ENCODE measurements around the gene VTA1.
"Not testable (repeated sequence)": the region's sequence is repeated elsewhere in the genome, so short reads cannot be mapped to it uniquely, and the experiment has no call there.

VTA1 gene

DNA sequence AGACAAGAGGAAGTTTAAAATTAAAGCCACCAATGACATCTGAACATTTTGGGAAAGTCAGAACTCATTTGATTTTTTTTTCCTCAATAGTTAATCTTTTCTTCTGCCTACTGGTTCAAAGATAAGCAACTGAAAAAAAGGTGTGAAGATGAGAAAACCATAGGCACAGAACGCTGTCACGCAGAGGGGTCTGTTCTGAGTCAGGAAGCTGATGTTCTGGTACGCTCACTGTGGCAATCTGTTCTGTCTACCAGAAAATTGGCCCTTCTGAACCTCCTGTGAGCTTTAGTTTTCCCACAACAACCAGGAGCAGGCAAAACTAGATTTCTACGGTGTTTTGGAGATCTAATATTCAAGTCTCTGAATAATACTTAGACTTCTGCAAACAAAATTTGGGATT, 78.1 kb downstream of the VTA1 start:
- H3K27ac ChIP-seq (ENCODE audit: low read depth, low read length, severe bottlenecking), result no peak overlapping the region
- no peaks in the 10 kb centered on the region for H3K9me3 ChIP-seq (ENCODE audit: control insufficient read depth, low read length)
- H3K4me3 ChIP-seq (ENCODE audit: extremely low read depth, insufficient read depth, low read length, poor library complexity, severe bottlenecking), result no peak overlapping the region
- WGBS, 2 experiments (ENCODE audit: insufficient coverage in 2 of 2), result 79 to 84% methylated on average over 3 to 4 of the region's 4 CpGs
- no peaks in the 10 kb centered on the region for H3K36me3 ChIP-seq (ENCODE audit: control insufficient read depth, insufficient read depth, low read length)
- H3K4me1 ChIP-seq (ENCODE audit: control insufficient read depth, insufficient read depth, low read length, poor library complexity, severe bottlenecking), result peaks cover 4% of the 10 kb centered on the region

GRCh38 chr6:142225552-142225951, 78.5 kb downstream of the VTA1 start:
- H3K4me3 ChIP-seq (ENCODE audit: extremely low read depth, insufficient read depth, low read length, poor library complexity, severe bottlenecking), result no peak overlapping the region
- H3K36me3 ChIP-seq (ENCODE audit: control insufficient read depth, insufficient read depth, low read length), result no peaks in the 10 kb centered on the region
- 87% methylated on average over 3 of the region's 5 CpGs; no CpG with 5 or more reads in 1 of the 2 experiments for WGBS, 2 experiments (ENCODE audit: insufficient coverage in 2 of 2)
- no peak overlapping the region for H3K27ac ChIP-seq (ENCODE audit: low read depth, low read length, severe bottlenecking)
- no peaks in the 10 kb centered on the region for H3K9me3 ChIP-seq (ENCODE audit: control insufficient read depth, low read length)
- H3K4me1 ChIP-seq (ENCODE audit: control insufficient read depth, insufficient read depth, low read length, poor library complexity, severe bottlenecking), result peaks cover 4% of the 10 kb centered on the region

DNA sequence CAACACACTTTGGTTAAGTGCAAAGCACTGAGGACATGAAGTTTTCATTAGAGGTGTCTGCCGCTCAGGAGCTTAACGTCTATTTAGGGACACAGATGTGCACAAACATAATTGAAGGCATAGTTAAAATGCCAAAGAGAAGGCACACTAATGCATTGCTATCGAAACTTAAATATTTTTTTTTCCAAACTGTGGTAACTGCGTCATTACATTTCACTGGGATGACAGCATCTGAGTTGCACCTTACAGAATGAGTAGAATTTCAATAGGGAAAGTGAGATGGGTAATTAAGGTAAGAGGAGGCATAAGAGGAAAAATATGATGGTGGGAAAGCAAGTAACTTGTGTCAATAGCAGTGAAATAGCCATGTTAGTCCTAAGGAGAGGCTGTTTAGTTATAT, 79.7 kb downstream of the VTA1 start:
- WGBS, 2 experiments (ENCODE audit: insufficient coverage in 2 of 2), result 95 to 100% methylated on average over 2 to 4 of the region's 4 CpGs
- Histone ChIP-seq H3K27ac (ENCODE audit: low read depth, low read length, severe bottlenecking) (no peak overlapping the region), H3K4me1 (ENCODE audit: control insufficient read depth, insufficient read depth, low read length, poor library complexity, severe bottlenecking) (peaks cover 4% of the 10 kb centered on the region), H3K4me3 (ENCODE audit: extremely low read depth, insufficient read depth, low read length, poor library complexity, severe bottlenecking) (no peak overlapping the region), H3K9me3 (ENCODE audit: control insufficient read depth, low read length) (no peaks in the 10 kb centered on the region), H3K36me3 (ENCODE audit: control insufficient read depth, insufficient read depth, low read length) (no peaks in the 10 kb centered on the region)

- H3K4me1 ChIP-seq (ENCODE audit: control insufficient read depth, insufficient read depth, low read length, poor library complexity, severe bottlenecking); H3K4me3 ChIP-seq (ENCODE audit: extremely low read depth, insufficient read depth, low read length, poor library complexity, severe bottlenecking); H3K36me3 ChIP-seq (ENCODE audit: control insufficient read depth, insufficient read depth, low read length); H3K9me3 ChIP-seq (ENCODE audit: control insufficient read depth, low read length); H3K27ac ChIP-seq (ENCODE audit: low read depth, low read length, severe bottlenecking): not testable (repeated sequence)
- WGBS, 2 experiments (ENCODE audit: insufficient coverage in 2 of 2), result 100% methylated on average over 1 to 2 of the region's 6 CpGs
Measured at GRCh38 chr6:142229518-142230270, 82.6 kb downstream of the VTA1 start.

DNA sequence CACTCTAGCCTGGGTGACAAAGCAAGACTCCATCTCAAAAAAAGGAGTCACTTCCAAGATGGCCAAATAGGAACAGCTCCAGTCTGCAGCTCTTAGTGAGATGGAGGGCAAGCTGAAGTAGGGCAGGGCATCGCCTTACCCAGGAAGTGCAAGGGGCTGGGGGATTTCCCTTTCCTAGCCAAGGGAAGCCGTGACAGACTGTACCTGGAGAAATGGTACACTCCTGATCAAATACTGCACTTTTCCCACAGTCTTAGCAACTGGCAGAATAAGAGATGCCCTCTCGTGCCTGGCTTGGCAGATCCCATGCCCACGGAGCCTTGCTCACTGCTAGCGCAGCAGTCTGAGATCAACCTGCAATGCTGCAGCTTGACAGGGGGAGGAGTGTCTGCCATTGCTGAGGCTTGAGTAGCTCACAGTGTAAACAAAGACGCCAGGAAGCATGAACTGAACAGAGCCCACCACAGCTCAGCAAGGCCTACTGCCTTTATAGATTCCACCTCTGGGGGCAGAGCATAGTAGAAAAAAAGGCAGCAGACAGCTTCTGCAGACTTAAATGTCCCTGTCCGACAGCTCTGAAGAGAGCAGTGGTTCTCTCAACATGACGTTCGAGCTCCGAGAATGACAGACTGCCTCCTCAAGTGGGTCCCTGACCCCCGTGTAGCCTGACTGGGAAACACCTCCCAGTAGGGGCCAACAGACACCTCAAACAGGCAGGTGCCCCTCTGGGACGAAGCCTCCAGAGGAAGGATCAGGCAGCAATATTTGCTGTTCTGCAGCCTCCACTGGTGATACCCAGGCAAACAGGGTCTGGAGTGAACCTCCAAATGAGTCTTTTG, 85.4 kb downstream of the VTA1 start:
- 62 to 64% methylated on average over 10 to 11 of the region's 12 CpGs for WGBS, 2 experiments (ENCODE audit: insufficient coverage in 2 of 2)

GRCh38 chr6:142233945-142234682, 87.1 kb downstream of the VTA1 start:
- no peaks in the 10 kb centered on the region for H3K9me3 ChIP-seq (ENCODE audit: control insufficient read depth, low read length)
- peaks cover 5% of the 10 kb centered on the region for H3K4me1 ChIP-seq (ENCODE audit: control insufficient read depth, insufficient read depth, low read length, poor library complexity, severe bottlenecking)
- no peaks in the 10 kb centered on the region for H3K36me3 ChIP-seq (ENCODE audit: control insufficient read depth, insufficient read depth, low read length)
- H3K4me3 ChIP-seq (ENCODE audit: extremely low read depth, insufficient read depth, low read length, poor library complexity, severe bottlenecking), result no peak overlapping the region
- WGBS, 2 experiments (ENCODE audit: insufficient coverage in 2 of 2), result 95 to 99% methylated on average over 4 to 5 of the region's 8 CpGs
- no peak overlapping the region for H3K27ac ChIP-seq (ENCODE audit: low read depth, low read length, severe bottlenecking)

More for the DNA sequence above, 85.4 kb downstream of the VTA1 start:
- not testable (repeated sequence) for H3K4me3 ChIP-seq (ENCODE audit: extremely low read depth, insufficient read depth, low read length, poor library complexity, severe bottlenecking); H3K4me1 ChIP-seq (ENCODE audit: control insufficient read depth, insufficient read depth, low read length, poor library complexity, severe bottlenecking); H3K9me3 ChIP-seq (ENCODE audit: control insufficient read depth, low read length); H3K36me3 ChIP-seq (ENCODE audit: control insufficient read depth, insufficient read depth, low read length); H3K27ac ChIP-seq (ENCODE audit: low read depth, low read length, severe bottlenecking)

DNA sequence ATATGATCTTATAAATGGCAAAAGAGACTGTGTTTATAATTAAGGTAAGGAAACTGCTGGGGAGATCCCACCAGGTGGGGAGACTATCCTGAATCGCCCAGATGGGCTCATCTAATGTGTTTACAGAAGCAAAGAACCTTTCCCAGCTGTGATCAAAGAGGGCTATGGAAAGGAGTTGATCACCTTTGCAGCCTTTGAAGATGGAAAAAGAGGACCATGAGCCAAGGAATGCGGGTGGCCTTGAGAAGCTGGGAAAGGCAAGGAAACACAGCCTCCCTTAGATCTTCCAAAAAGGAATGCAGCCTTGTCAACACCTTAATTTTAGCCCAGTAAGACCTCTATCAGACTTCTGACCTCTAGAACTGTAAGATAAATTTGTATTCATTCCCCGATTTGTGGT, 88.2 kb downstream of the VTA1 start:
- 64 to 82% methylated on average over 1 of the region's 3 CpGs for WGBS, 2 experiments (ENCODE audit: insufficient coverage in 2 of 2)
- no peak overlapping the region for H3K4me3 ChIP-seq (ENCODE audit: extremely low read depth, insufficient read depth, low read length, poor library complexity, severe bottlenecking)
- H3K4me1 ChIP-seq (ENCODE audit: control insufficient read depth, insufficient read depth, low read length, poor library complexity, severe bottlenecking), result peaks cover 5% of the 10 kb centered on the region
- H3K36me3 ChIP-seq (ENCODE audit: control insufficient read depth, insufficient read depth, low read length), result no peaks in the 10 kb centered on the region
- H3K9me3 ChIP-seq (ENCODE audit: control insufficient read depth, low read length), result no peaks in the 10 kb centered on the region
- H3K27ac ChIP-seq (ENCODE audit: low read depth, low read length, severe bottlenecking), result no peak overlapping the region

GRCh38 chr6:142235791-142236190, 88.7 kb downstream of the VTA1 start:
- Histone ChIP-seq H3K4me3 (ENCODE audit: extremely low read depth, insufficient read depth, low read length, poor library complexity, severe bottlenecking) (no peak overlapping the region), H3K4me1 (ENCODE audit: control insufficient read depth, insufficient read depth, low read length, poor library complexity, severe bottlenecking) (peaks cover 5% of the 10 kb centered on the region), H3K36me3 (ENCODE audit: control insufficient read depth, insufficient read depth, low read length) (no peaks in the 10 kb centered on the region), H3K27ac (ENCODE audit: low read depth, low read length, severe bottlenecking) (no peak overlapping the region), H3K9me3 (ENCODE audit: control insufficient read depth, low read length) (no peaks in the 10 kb centered on the region)
- WGBS, 2 experiments (ENCODE audit: insufficient coverage in 2 of 2), result 83% methylated on average over 2 of the region's 2 CpGs; no CpG with 5 or more reads in 1 of the 2 experiments

- Histone ChIP-seq H3K9me3 (ENCODE audit: control insufficient read depth, low read length) (no peaks in the 10 kb centered on the region), H3K36me3 (ENCODE audit: control insufficient read depth, insufficient read depth, low read length) (no peaks in the 10 kb centered on the region), H3K4me3 (ENCODE audit: extremely low read depth, insufficient read depth, low read length, poor library complexity, severe bottlenecking) (no peak overlapping the region), H3K4me1 (ENCODE audit: control insufficient read depth, insufficient read depth, low read length, poor library complexity, severe bottlenecking) (peaks cover 5% of the 10 kb centered on the region), H3K27ac (ENCODE audit: low read depth, low read length, severe bottlenecking) (no peak overlapping the region)
- WGBS, 2 experiments (ENCODE audit: insufficient coverage in 2 of 2), result 100% methylated on average over 1 of the region's 4 CpGs; no CpG with 5 or more reads in 1 of the 2 experiments
Measured at GRCh38 chr6:142236691-142237090, 89.6 kb downstream of the VTA1 start.

GRCh38 chr6:142238881-142239280, 91.8 kb downstream of the VTA1 start:
- no peak overlapping the region for H3K27ac ChIP-seq (ENCODE audit: low read depth, low read length, severe bottlenecking)
- no peaks in the 10 kb centered on the region for H3K9me3 ChIP-seq (ENCODE audit: control insufficient read depth, low read length)
- no peak overlapping the region for H3K4me3 ChIP-seq (ENCODE audit: extremely low read depth, insufficient read depth, low read length, poor library complexity, severe bottlenecking)
- H3K4me1 ChIP-seq (ENCODE audit: control insufficient read depth, insufficient read depth, low read length, poor library complexity, severe bottlenecking), result peaks cover 6% of the 10 kb centered on the region
- 100% methylated on average over 1 of the region's 3 CpGs for WGBS, 2 experiments (ENCODE audit: insufficient coverage in 2 of 2)
- no peaks in the 10 kb centered on the region for H3K36me3 ChIP-seq (ENCODE audit: control insufficient read depth, insufficient read depth, low read length)
